IPS-11a (cell line): ENCODE results near the gene LCN15.

Experiments
- H3K4me3 ChIP-seq: one replicate; pipeline ENCODE4 v1.5.1; 2013; ENCODE audit warnings: low read depth, low read length, control low read depth

LCN15 gene

DNA sequence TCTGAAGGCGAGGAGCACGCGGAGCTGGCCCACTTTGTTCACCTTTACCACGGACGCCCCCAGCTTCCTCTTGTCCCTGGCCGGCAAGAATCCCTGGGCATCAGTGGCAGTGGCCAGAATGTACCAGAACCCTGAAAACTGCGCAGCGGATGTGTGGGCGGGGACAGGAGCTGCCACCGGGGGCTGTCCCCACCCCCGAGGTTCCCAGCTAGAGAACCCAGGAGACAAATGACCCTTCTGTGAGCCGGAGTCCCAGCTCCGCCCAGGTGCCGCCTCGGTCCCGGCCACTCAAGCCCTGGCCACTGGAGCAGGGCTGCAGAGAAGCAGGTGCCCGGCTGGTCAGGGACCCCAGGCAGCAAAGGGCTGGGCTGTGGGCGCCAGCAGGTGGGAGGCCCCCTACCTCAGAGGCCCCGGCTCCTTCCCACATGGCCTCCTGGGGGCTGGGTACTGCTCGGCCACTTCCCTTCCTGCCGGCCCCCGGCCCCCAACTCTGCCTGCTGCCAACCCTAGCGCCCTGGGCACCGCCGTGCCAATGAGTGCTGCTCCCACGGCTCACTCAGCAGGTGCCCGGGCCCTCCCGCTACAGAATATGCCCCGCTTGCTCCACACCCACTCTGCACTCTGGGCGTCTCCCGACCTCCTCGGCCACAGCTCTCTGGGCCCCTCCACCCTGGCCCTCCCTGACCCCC is 22.3 kb downstream of the LCN15 start:
- no peak overlapping the region for H3K4me3 ChIP-seq

DNA sequence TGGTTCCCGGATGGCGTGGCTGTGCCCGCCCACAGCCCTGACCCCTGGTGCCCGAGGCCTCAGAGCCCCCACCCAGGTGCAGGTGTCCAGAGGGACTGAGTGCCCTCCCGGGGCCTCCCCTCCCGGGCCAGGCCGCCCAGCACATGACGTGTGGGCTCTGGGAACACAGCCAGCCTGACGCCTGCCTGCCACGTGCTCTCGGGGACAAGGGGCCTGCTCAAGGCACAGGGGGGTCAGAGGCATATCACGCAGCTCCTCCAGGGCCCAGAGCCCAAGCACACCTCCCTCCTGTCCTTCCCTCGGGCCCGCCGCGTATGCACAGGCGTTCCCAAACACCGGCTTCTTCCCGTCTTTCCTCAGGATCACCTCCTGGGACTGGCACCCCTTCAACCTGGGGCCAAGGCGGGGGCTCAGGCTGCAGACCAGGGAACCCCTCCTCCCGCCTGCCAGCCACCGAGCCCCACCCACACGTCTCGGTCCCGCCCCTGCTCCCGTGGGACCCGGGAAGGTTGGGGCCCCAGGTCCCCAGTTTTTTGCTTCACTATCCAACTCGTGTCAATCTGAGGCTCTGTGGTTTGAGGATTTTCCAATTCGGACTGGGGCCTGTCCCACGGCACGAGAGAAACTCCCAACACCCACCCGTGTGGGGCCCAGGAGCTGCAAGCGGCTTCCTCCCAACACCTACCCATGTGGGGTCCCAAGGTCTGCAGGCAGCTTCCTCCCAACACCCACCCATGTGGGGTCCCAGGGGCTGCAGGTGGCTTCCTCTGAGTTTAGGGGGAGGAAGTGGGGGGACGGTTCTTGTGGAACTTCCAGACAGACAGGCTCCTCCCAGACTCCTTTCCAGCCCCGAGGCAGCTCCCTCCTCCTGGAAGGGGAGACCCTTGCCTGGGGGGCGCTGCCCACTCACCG is 23.1 kb downstream of the LCN15 start:
- no peak overlapping the region for H3K4me3 ChIP-seq

DNA sequence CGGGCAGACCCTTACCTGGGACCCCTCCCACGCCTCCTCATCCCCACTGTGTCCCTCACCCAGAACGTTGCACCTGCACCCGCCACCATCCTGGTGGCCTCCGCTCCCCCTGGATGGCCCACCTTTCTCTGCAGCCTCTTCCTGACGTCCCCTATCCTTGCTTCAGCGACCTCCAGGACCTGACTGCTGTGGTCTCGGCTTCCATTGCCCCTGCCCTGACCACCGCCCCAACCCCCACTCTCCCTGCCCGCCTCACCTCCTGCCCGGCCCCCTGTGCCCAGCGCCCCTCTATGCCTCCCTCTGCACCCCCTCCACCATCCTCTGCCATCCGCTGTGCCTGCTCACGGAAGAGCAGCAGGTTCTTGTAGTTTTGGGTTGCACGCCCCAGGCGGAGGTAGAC is 23.8 kb downstream of the LCN15 start:
- no peak overlapping the region for H3K4me3 ChIP-seq

DNA sequence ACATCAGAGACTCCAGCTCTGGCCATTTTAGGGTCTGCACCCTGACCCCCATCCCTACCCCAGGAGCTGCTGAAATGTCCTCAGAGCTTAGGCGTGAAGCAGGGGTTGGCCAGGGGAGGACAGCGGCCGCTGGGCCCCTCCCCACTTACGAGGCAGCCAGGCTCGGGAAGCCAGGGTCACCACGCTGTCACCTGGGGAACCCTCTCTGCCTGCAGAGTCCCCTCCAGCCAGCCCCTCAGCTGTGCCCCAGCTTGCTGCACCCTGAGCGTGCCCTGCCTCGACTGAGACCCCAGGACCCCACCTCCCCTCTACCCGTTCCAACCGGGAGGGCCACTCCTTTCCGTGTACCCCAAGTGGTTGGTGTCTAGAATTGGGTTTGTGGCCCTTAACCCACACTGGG is 24.2 kb downstream of the LCN15 start:
- no peak overlapping the region for H3K4me3 ChIP-seq

DNA sequence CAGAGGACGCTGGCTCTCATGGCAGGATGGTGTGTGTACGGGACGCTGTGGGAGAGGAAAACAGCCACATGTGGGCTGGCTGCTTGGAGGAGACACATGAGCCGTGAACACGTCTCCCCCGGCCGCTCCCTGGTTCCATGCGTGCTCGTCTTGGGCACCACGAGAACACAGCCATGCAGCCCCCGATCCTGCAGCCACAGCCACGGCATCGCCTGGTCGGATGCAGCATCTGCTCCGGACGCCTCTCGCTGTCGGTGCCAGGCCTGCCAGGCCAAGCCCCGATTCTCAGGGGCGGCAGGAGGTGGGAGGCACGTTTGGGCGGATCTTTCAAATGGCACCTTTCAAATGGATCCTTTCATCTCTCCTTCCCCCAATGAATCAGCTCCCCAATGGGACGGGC is 24.8 kb downstream of the LCN15 start:
- H3K4me3 ChIP-seq: no peak overlapping the region

DNA sequence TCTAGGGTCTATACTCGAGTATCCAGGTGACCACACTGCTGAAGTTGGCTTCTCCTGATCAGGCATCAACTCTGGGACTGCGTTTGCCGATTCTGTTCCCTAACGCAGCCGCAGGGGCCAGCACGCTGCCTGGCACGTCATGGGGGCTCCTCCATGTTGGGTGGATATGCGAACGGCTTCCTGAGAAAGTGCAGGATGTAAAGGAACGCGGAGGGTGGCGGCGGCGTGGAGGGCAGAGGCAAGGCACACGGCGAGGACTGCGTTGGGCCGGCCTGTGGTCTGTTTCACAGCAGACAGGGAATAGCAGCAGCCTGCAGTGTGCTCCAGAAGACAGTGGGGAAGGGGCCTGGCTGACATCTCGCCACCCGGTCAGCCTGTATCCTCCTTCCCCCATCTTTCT is 25.4 kb downstream of the LCN15 start:
- H3K4me3 ChIP-seq: no peak overlapping the region

DNA sequence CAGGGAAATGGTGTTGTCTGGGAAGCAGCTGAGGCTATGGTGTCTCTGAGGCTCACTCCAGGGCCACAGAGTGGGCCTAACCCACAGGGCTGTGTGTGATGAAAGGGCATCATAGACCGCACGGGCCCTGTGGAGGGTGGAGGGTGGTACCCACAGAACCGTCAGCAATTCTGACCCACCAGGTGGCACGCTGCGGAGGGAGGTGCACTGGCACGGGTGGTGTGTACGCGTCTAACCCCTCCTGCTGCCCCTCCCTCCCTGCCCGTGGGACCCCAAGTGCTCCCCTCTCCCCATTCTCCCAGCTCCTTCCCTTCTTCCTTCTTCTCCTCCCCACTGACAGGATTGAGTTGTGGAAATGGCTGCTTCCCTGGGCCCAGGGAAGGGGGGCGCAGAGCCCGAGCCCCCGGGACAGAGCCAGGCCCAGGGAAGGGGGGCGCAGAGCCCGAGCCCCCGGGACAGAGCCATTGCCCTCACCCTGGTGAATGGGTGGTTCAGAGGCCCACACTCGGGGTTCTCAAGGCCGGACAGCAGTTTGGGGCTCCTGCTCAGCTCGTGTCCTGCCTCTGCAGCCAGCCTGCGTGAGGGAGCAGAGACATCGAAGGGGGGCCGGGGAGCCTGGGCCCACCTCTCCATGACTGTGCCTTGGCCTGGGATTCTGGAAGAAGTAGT is 28.4 kb downstream of the LCN15 start:
- H3K4me3 ChIP-seq: no peak overlapping the region

DNA sequence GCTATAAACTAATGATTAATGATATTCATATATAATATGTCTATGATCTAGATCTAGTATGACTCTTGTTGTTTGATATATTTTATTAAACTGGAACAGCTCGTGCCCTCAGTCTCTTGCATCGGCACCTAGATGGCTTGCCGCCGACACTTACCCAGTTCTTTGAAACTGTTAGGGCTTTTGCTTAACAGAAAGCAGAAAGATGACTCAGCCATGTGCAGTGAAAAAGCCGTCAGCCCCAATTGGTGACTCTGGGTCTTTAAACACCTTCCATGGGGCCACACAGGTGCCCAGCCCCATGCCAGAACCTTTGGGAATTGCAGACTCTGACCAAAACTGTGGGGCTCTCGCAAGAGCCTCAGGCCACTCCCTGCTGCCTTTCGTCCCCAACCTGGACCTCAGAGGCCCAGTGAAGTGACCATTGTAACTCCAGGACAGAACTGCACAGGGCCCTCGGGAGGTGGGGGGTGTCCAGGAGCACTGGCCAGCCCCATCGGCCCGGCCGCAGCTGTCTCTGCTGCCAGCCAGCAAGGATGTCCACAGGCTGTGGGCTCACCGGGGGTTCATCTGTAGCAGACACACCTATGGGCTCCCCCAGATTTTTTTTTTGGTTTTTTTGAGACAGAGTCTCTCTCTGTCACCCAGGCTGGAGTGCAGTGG is 29.4 kb downstream of the LCN15 start:
- H3K4me3 ChIP-seq: no peak overlapping the region

DNA sequence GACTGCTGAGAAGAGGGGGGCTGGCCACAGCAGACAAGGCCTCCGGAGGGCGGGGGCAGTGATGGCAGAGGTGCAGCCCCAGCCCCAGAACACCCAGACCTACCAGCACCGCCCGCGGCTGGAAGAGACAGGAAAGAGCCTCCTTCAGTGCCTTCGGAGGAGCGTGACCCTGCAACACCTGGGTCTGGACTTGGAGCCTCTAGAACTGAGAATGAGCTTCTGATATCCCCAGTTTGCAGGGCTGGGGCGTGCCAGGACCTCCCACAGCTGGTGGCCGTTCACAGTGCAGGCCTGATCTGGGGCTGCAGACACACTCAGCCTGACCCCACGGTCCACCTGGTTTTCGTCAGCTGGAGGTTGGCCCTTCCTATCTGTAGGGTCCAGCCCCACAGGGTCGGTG is 30.7 kb downstream of the LCN15 start:
- no peak overlapping the region for H3K4me3 ChIP-seq

DNA sequence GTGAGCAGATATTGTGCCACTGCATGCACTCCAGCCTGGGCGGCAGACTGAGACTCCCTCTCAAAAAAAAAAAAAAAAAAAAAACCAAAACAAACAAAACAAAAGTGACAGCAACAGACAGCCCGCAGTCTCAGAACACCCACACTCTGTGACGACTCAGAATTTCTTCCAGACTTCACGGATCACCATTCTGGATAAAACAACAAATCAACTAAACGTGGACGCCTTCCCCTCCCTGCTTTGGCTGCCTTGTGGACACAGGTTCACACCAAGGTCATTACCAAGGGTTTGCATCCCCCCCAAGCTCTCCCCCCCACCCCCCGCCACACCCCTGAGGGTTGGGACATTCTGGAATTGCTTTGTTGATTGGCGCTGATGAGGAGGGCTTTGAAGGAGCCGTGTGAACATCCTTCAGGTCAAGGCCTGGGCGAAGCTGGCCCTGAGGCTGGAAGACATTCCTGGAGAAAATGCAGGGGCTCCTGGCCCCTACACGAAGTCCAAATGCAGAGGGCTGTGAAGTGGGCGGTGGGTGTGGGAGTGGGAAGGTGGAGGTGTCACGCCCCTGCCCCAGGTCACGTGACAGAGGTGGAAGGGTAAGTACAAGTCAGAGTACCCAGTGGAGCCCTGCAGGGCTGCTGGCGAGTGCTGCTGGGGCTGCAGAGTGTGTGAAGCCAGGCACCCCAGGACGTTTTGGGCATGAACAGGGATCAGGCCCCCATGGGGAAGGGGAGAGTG is 31.7 kb downstream of the LCN15 start:
- H3K4me3 ChIP-seq: no peak overlapping the region

DNA sequence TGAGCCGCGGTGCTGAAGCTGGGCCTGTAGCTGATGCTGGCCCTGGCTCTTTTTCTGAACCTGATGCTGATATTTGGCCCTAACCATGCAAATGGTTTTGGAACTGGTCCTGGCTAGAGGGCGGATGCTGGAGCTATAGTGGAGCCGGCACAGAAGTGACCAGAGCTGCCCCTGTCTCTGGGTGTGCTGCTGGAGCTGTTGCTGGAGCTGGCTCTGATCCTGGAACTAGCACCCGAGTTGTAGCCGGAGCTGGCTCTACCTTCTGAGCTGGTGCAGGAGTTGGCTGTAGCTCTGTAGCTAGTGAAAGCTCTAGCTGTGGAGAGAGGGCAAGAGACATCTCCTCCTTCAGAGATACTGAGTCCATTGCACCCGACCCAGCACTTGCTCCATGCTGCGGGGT is 34.4 kb downstream of the LCN15 start:
- no peak overlapping the region for H3K4me3 ChIP-seq

DNA sequence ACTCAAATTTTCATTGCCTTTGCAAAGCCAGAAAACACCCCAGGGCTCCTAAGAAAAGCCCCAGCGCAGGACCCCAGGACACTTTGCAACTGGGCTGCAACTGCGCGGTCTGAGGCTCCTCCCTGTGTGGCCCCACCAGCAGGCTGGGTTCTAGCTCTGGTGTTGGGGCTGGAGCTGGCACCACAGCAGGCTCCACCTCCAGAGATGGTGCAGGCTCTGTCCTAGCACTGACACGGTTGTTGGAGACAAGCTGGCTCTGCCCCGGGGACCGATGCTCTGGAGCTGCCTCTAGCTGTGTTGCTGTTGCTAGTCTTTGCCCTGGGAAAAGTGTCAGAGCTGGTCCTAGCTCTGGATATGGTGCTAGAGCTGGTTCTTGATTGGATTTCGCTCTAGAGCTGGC is 35.2 kb downstream of the LCN15 start:
- no peak overlapping the region for H3K4me3 ChIP-seq

DNA sequence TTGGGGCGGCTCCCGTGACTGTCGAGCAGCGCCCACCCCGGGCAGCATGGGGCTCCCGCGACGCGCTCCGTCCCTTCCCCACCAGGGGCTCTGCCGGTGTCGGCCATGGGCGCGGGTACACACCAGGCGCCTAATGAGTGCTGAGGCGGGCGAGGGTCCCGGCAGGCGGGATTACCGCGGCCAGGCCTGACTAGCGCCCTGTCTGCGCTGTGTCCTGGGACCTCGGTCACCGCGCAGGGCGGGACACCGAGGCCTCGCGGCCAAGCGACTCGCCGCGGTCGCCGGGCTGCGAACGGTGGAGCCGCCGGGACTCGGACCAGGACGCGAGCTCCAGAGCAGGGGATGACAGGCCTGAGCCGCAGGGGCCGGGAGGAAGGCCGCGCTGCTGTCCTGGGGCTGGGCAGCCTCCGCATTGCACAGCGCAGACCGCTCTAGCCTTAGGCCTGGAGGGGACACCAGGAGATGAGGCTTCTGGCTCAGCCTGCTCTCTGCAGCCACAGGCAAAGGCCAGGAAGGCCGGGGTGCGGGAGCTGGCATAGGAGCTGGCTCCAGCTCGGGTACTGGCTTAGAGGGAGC is 35.7 kb downstream of the LCN15 start:
- peak overlapping the region; percentile 97 for H3K4me3 ChIP-seq

DNA sequence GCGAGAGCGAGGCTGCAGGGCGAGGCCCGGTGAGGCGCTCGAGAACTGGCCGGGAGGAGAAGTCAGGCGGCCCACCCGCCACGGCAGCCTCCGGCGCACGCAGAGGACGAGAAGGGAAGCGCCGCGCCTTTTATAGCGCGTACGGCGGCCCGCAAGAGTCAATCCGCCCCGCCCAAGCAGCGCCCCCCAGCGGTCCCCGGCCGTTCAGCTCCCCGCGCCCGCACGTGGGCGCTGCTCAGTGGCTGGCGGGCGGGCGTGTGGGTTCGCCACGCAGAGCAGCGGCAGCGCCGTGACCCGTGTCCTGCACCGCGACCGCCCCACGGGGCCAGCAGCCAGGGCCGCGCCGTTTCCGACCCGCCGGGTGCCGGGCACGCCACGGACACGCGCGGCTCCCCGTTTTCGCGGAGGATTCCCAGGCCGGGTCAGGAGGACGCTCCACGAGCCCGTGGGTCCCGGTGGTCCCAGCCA is 36.2 kb downstream of the LCN15 start:
- peak overlapping the region; percentile 97 for H3K4me3 ChIP-seq

DNA sequence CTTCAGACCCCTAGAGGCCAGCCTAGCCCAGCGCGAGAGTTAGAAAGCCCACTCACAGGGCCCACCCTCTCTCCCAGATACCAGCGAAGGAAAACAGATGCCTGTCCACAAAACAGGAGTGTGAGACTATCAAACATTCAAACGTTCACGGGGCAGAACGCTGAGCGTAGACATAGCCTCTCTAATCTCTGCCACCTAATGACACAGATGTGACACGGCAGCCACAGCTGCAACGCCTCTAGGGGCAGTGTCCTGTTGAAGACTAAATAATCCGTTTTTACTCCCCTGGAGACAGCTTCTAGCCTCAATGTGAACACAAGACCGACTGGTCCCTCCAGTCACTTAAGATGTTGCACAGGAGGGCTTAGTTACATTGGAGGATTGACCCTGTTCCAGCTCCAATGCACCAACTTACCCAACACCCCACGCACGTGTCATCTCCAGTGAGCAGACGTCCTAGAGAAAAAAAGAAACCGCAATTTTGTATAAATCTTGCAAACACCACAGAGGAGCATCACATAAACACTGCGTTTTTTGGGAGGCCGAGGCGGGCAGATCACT is 37.6 kb downstream of the LCN15 start:
- peak overlapping the region; percentile 97 for H3K4me3 ChIP-seq

DNA sequence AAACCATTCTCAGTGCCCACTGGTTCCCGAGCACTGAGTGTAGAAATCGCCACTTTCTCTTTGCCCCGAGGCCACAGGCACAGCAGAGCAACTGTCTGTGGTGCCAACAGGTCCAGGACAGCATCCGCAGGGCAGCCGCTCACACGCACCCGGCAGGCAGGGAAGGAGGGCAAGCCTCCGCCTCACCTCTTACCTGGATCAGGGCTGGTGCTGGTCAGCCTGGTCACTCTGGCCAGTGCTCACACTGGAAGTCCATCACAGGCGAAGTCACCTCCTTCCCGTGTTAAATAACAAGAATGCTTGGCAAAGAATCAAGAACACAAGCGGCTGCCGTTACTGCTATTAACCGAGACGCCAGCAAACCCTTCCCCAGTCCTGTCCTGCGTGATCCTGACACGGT is 38.2 kb downstream of the LCN15 start:
- no peak overlapping the region for H3K4me3 ChIP-seq

DNA sequence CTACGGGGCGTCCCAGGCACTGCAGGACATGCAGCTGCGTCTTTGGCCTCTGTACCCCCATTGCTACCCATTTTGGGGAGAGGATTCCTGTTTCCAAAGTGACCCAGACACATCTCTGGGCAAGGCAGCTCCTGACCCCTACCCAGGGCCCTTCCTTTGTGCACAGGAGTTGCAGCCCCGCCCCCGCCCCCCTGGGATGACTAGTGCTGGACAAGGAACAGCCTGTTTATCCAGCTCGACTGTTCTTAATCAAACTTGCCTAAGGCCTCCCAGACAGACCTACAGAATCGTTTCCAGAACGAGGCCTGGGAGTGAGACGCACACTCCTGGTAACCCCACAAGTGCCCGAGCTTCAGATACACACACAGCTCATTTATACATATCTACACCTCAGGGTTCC is 38.7 kb downstream of the LCN15 start:
- H3K4me3 ChIP-seq: no peak overlapping the region

DNA sequence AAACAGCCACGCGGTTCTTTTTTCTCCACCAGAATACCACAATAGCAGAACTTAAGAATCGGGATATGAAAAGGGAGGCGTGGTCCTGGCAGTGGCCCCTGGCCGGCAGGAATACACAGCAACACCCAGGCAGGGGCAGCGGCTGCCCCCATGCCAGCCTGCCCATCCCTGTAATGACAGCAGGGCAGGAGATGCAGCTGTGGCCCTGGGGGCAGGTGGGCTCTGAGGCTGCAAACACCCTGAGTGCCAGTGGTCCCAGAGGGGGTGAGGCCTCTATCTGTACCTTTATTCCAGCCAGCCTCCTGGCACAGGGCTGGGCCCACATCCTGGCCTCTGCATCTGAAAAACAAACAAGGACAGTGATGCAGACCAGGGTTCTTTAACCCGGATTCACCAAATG is 39.5 kb downstream of the LCN15 start:
- no peak overlapping the region for H3K4me3 ChIP-seq

DNA sequence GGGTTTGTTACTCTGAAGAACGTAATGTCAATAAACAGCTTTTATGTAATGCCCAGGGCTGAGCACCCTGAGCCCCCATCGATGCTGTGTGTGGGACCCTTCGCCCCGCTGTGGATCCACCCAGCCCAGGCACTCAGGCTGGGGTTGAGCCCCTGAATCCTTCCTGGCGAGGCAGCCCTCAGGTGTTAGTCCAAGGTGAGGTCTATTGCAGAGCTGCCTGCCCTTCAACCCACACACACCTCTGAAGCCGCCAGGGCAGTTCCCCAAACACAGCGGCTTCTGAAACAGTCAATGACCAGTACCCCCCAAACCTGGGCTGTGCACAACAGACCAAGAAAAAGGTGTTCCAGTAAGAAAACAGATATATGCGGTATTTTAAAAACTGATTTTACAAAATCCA is 40.3 kb downstream of the LCN15 start:
- no peak overlapping the region for H3K4me3 ChIP-seq
